ENCODE measurements around the gene TSHZ2.

TSHZ2 gene

GRCh38 chr20:53331151-53331973 is 359.2 kb downstream of the TSHZ2 start:
- no peak for DNase-seq

GRCh38 chr20:53332022-53332837 is 360.1 kb downstream of the TSHZ2 start:
- DNase-seq: no peak

- DNase-seq: no peak
These were observed 362.7 kb downstream of the TSHZ2 start for GRCh38 chr20:53334861-53335260.

- no peak for DNase-seq
These were observed 363.4 kb downstream of the TSHZ2 start for GRCh38 chr20:53335555-53335954.

- no peak for DNase-seq
These were observed 364.7 kb downstream of the TSHZ2 start for GRCh38 chr20:53336892-53337291.

GRCh38 chr20:53337390-53338101 is 365.4 kb downstream of the TSHZ2 start:
- no peak for DNase-seq

GRCh38 chr20:53338716-53339115 is 366.6 kb downstream of the TSHZ2 start:
- DNase-seq: no peak

GRCh38 chr20:53342429-53342828 is 370.3 kb downstream of the TSHZ2 start:
- DNase-seq: no peak

- DNase-seq: no peak
These were observed 371.3 kb downstream of the TSHZ2 start for GRCh38 chr20:53343448-53343847.

GRCh38 chr20:53344891-53345290 is 372.7 kb downstream of the TSHZ2 start:
- no peak for DNase-seq

GRCh38 chr20:53345536-53346334 is 373.6 kb downstream of the TSHZ2 start:
- no peak for DNase-seq

GRCh38 chr20:53346335-53346648 is 374.1 kb downstream of the TSHZ2 start:
- no peak for DNase-seq

- no peak for DNase-seq
These were observed 377.6 kb downstream of the TSHZ2 start for GRCh38 chr20:53349730-53350129.

- DNase-seq: no peak
These were observed 380.7 kb downstream of the TSHZ2 start for GRCh38 chr20:53352727-53353440.

- no peak for DNase-seq
These were observed 382.2 kb downstream of the TSHZ2 start for GRCh38 chr20:53354314-53354713.

GRCh38 chr20:53355790-53356189 is 383.6 kb downstream of the TSHZ2 start:
- DNase-seq: no peak

- no peak for DNase-seq
These were observed 387.3 kb downstream of the TSHZ2 start for GRCh38 chr20:53359425-53359824.

- DNase-seq: no peak
These were observed 388.7 kb downstream of the TSHZ2 start for GRCh38 chr20:53360852-53361251.

- DNase-seq: no peak
These were observed 390.6 kb downstream of the TSHZ2 start for GRCh38 chr20:53362736-53363135.

GRCh38 chr20:53364646-53365045 is 392.5 kb downstream of the TSHZ2 start:
- DNase-seq: no peak

GRCh38 chr20:53365076-53365475 is 392.9 kb downstream of the TSHZ2 start:
- DNase-seq: no peak

GRCh38 chr20:53365539-53366075 is 393.4 kb downstream of the TSHZ2 start:
- DNase-seq: no peak
